Activated naive CD8-positive, alpha-beta T cell treated with anti-CD3 and anti-CD28 coated beads, Interleukin-2, amount 50 U/mL, for 24 hours (primary cell): ENCODE data around the gene KDM1A.
"Not testable (repeated sequence)": the region's sequence is repeated elsewhere in the genome, so short reads cannot be mapped to it uniquely, and the experiment has no call there.

Source experiments
- ATAC-seq: fragments of 150-1000 bp; cut with Tn5 transposase; one replicate; pipeline ENCODE4 v1.10.0; 2021
- DNase-seq: peaks from one replicate; pipeline ENCODE4 v3.0.0; 2021
- H3K27ac Mint-ChIP-seq: one replicate; pipeline ENCODE4 v1.8.0; 2021; ENCODE audit warnings: mild to moderate bottlenecking, mixed read lengths
- H3K27me3 Mint-ChIP-seq: one replicate; pipeline ENCODE4 v1.8.0; 2021; ENCODE audit warnings: mixed read lengths
- H3K36me3 Mint-ChIP-seq: one replicate; pipeline ENCODE4 v1.8.0; 2021; ENCODE audit warnings: low read depth, mixed read lengths
- H3K4me1 Mint-ChIP-seq: one replicate; pipeline ENCODE4 v1.8.0; 2021; ENCODE audit warnings: mixed read lengths
- H3K4me3 Mint-ChIP-seq: one replicate; pipeline ENCODE4 v1.8.0; 2021; ENCODE audit warnings: mild to moderate bottlenecking, moderate library complexity, mixed read lengths
- H3K9me3 Mint-ChIP-seq: one replicate; pipeline ENCODE4 v1.8.0; 2021; ENCODE audit warnings: mixed read lengths

Gene KDM1A

DNA sequence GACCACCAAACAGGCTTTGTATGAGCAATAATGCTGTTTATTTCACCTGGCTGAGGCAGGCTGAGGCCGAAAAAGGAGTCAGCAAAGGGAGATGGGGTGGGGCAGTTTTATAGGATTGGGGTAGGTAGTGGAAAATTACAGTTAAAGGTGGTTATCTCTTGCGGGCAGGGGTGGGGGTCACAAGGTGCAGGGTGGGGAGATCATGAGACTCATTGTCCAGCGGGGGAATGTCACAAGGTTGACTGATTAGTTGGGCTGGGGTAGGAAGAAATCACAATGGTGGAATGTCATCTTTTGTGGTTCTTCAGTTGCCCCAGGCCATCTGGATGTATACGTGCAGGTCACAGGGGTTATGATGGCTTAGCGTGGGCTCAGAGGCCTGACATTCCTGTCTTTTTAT is 21.7 kb upstream of the KDM1A start:
- not testable (repeated sequence) for DNase-seq, H3K4me1 Mint-ChIP-seq, H3K27ac Mint-ChIP-seq

DNA sequence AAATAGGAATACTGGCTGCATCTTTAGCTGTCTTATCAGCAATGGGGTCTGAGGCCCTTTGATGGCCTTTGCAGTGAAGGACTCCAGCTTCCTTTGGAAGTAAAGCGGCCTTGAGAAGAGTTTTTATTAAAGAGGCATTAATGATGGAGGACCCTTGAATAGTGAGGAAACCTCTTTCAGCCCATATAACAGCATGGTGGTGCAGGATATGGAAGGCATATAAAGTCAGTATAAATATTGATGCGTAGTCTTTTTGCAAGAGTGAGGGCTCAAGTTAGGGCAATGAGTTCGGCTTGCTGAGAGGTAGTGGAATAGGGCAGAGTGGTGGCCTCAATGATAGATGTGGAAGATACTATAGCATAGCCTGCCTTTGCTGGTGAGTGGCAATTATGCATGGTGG is 19.1 kb upstream of the KDM1A start:
- not testable (repeated sequence) for H3K36me3 Mint-ChIP-seq, H3K27me3 Mint-ChIP-seq, DNase-seq, H3K27ac Mint-ChIP-seq, ATAC-seq, H3K4me3 Mint-ChIP-seq, H3K9me3 Mint-ChIP-seq, H3K4me1 Mint-ChIP-seq

More for the DNA sequence above, 21.7 kb upstream of the KDM1A start:
- H3K27me3 Mint-ChIP-seq, H3K36me3 Mint-ChIP-seq, H3K4me3 Mint-ChIP-seq, ATAC-seq: not testable (repeated sequence)
- peaks cover 11% of the 10 kb centered on the region for H3K9me3 Mint-ChIP-seq

DNA sequence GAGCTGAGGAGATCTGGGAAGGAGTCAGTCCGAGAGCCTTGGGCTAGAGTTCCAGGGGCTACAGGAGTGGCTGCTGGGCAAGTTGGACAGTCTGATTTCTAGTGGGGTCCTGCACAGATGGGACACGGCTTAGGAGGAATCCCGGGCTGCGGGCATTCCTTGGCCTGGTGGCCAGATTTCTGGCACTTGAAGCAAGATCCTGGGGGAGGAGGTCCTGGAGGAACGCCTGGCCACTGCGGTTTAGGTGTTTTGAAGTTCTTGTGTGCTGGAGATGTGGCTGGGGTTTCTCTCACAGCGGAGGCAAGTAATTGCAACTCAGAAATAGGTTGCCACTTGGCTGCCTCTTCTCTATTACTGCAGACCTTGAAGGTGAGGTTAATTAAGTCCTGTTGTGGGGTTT is 17.1 kb upstream of the KDM1A start:
- DNase-seq, H3K27ac Mint-ChIP-seq, H3K4me3 Mint-ChIP-seq, ATAC-seq, H3K4me1 Mint-ChIP-seq, H3K27me3 Mint-ChIP-seq, H3K36me3 Mint-ChIP-seq, H3K9me3 Mint-ChIP-seq: not testable (repeated sequence)

GRCh38 chr1:23004112-23004511 is 15.2 kb upstream of the KDM1A start:
- Mint-ChIP-seq H3K36me3 (no peaks in the 10 kb centered on the region), H3K4me1 (no peaks in the 10 kb centered on the region)
- ATAC-seq, result no peak

DNA sequence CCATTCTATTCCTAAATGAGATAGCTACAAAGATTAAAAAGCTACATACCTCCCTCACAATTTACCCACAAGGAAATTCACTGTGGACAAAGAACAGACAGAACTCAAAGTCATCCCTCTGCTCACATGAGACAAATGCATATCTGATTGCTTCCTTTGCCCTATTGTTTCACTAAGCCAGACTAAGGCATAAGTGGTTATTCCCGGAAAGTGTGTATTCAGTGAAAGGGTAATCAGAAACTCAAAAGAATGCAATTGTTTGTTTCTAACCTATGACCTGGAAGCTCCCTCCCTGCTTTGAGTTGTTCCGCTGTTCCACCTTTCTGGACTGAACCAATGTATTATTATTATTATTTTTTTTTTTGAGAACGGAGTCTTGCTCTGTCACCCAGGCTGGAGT is 14.5 kb upstream of the KDM1A start:
- H3K27ac Mint-ChIP-seq, DNase-seq, H3K27me3 Mint-ChIP-seq, H3K4me3 Mint-ChIP-seq, ATAC-seq, H3K36me3 Mint-ChIP-seq, H3K9me3 Mint-ChIP-seq, H3K4me1 Mint-ChIP-seq: not testable (repeated sequence)

More at GRCh38 chr1:23004112-23004511, 15.2 kb upstream of the KDM1A start:
- no peaks in the 10 kb centered on the region for H3K9me3 Mint-ChIP-seq
- no peak overlapping the region for H3K27ac Mint-ChIP-seq
- DNase-seq, result no peak
- peaks cover 3% of the 10 kb centered on the region for H3K27me3 Mint-ChIP-seq
- no peak overlapping the region for H3K4me3 Mint-ChIP-seq

DNA sequence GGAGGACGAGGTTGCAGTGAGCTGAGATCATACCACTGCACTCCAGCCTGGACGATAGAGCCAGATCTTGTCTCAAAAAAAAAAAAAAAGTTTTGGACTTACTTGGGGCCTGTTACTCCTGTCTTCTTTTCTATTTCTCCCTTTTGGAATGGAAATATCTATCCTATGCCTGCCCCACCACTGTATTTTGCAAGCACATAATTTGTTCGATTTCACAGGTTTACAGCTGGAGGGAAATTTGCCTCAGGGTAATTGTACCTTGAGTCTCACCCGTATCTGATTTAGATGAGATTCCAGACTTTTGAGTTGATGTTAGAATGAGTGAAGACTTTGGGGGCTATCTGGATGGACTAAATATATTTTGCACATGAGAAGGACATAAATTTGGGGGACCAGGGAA is 12.2 kb upstream of the KDM1A start:
- H3K36me3 Mint-ChIP-seq, result no peaks in the 10 kb centered on the region
- no peak overlapping the region for H3K27ac Mint-ChIP-seq
- no peak for DNase-seq
- no peaks in the 10 kb centered on the region for H3K9me3 Mint-ChIP-seq
- no peaks in the 10 kb centered on the region for H3K4me1 Mint-ChIP-seq
- H3K27me3 Mint-ChIP-seq, result peaks cover 3% of the 10 kb centered on the region
- ATAC-seq, result no peak
- no peak overlapping the region for H3K4me3 Mint-ChIP-seq

DNA sequence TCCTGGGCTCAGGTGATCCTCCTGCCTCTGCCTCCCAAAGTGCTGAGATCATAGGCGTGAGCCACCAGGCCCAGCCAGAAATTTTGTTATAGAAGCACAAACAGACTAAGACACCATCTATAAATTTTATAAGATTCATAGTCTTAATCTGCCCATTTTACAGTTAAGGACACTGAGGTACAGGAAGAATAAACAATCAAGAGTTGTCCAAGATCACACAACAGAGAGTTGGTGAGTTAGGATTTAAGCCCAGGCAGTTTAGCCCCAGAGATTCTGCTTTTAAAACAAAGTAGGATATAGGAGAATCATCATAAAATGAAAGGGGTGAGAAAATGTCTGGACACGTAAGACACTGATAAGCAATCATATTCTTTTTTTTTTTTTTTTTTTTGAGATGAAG is 10.4 kb upstream of the KDM1A start:
- Mint-ChIP-seq H3K36me3 (no peaks in the 10 kb centered on the region), H3K9me3 (no peaks in the 10 kb centered on the region), H3K27ac (no peak overlapping the region), H3K27me3 (peaks cover 3% of the 10 kb centered on the region), H3K4me1 (no peaks in the 10 kb centered on the region), H3K4me3 (no peak overlapping the region)
- ATAC-seq, result no peak
- no peak for DNase-seq

GRCh38 chr1:23010025-23010424 is 9.2 kb upstream of the KDM1A start:
- H3K4me1 Mint-ChIP-seq, H3K4me3 Mint-ChIP-seq, DNase-seq, H3K9me3 Mint-ChIP-seq, ATAC-seq, H3K36me3 Mint-ChIP-seq, H3K27me3 Mint-ChIP-seq, H3K27ac Mint-ChIP-seq: not testable (repeated sequence)

GRCh38 chr1:23013657-23014056 is 5.6 kb upstream of the KDM1A start:
- H3K27me3 Mint-ChIP-seq, result no peaks in the 10 kb centered on the region
- peaks cover 6% of the 10 kb centered on the region for H3K4me1 Mint-ChIP-seq

GRCh38 chr1:23018661-23019093 is 591 bp upstream of the KDM1A start:
- Mint-ChIP-seq H3K9me3 (peaks cover 8% of the 10 kb centered on the region), H3K27ac (peak overlapping the region; percentile 89), H3K4me3 (peak overlapping the region; percentile 99), H3K27me3 (no peaks in the 10 kb centered on the region), H3K4me1 (peaks cover 42% of the 10 kb centered on the region), H3K36me3 (peaks cover 25% of the 10 kb centered on the region)
- DNase-seq (no peak), ATAC-seq (no peak)

More at GRCh38 chr1:23013657-23014056, 5.6 kb upstream of the KDM1A start:
- DNase-seq (no peak), ATAC-seq (no peak)
- Mint-ChIP-seq H3K9me3 (no peaks in the 10 kb centered on the region), H3K36me3 (no peaks in the 10 kb centered on the region), H3K27ac (no peak overlapping the region), H3K4me3 (no peak overlapping the region)

GRCh38 chr1:23019863-23020625 is 776 bp downstream of the KDM1A start:
- Mint-ChIP-seq H3K36me3 (peaks cover 25% of the 10 kb centered on the region), H3K27ac (peak overlapping the region; percentile 87), H3K4me3 (peak overlapping the region; percentile 99), H3K4me1 (peaks cover 50% of the 10 kb centered on the region), H3K9me3 (peaks cover 8% of the 10 kb centered on the region), H3K27me3 (no peaks in the 10 kb centered on the region)
- ATAC-seq (peak; percentile 9), DNase-seq (peak; percentile 25)

DNA sequence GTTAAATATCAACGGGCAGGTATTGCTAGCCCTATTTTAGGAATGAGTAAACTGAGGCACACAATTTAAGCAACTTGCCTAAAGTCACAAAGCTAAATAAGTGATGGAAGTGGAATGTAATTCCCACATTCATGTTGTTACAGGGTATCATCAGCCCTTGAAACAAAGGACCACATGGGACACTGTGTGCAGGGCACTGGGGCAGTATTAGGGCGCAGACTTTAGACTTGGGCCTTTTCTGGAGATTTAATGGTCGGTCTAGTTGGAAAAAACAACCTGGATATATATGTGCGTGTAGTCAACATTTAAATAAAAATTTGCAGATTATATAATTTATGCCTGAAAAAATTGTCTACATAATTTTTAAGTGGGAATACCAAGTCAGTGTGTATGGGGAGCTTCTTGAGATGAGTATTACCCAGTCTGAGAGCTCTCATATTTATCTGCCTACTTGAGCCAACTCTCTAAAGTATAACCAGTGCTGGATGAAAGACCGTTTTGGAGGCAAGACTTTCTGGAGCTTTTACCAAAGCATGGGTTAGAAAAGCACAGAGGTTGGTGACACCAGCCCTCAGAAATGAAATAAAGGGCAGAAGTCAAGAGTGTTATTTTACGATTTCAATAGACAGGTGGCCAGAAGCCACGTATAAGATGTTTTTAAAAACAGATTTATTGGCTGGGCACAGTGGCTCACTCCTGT is 1.6 kb downstream of the KDM1A start:
- H3K4me3 Mint-ChIP-seq, result peak overlapping the region; percentile 99
- peak overlapping the region; percentile 87 for H3K27ac Mint-ChIP-seq
- peaks cover 53% of the 10 kb centered on the region for H3K4me1 Mint-ChIP-seq
- H3K27me3 Mint-ChIP-seq, result no peaks in the 10 kb centered on the region
- peaks cover 8% of the 10 kb centered on the region for H3K9me3 Mint-ChIP-seq
- ATAC-seq, result no peak
- no peak for DNase-seq
- H3K36me3 Mint-ChIP-seq, result peaks cover 25% of the 10 kb centered on the region

GRCh38 chr1:23021834-23022233 is 2.6 kb downstream of the KDM1A start:
- H3K36me3 Mint-ChIP-seq, result peaks cover 25% of the 10 kb centered on the region
- H3K4me1 Mint-ChIP-seq, result peaks cover 61% of the 10 kb centered on the region
- peak overlapping the region; percentile 37 for H3K4me3 Mint-ChIP-seq

DNA sequence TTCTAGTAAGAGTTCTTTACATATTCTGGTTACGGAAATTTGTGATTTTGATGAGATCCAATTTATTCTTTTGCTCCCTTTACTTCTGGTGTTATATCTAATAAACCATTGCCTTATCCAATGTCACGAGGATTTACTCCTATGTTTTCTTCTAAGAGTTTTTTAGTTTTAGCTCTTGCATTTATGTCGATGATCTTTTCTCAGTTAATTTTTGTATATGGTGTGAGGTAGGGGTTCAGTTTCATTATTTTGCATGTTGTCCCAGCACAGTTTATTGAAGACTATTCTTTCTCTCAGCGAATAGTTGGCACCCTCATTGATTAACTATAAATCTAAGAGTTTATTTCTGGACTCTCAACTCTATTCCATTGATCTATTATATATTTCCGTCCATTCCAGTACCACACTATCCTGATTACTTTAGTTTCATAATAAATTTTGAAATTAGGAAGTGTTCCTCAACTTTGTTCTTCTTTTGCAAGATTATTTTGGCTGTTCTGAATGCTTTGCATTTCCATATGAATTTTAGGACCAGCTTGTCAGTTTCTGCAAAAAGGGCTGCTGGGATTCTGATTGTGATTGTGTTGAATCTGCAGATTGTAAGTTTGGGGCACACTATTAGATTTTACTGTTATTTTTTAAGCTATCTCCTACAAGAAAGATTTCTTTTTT is 4.0 kb downstream of the KDM1A start:
- Mint-ChIP-seq H3K9me3 (peaks cover 8% of the 10 kb centered on the region), H3K4me1 (peaks cover 67% of the 10 kb centered on the region), H3K27ac (no peak overlapping the region), H3K4me3 (no peak overlapping the region), H3K36me3 (peaks cover 25% of the 10 kb centered on the region), H3K27me3 (no peaks in the 10 kb centered on the region)
- no peak for ATAC-seq
- no peak for DNase-seq

More at GRCh38 chr1:23021834-23022233, 2.6 kb downstream of the KDM1A start:
- Mint-ChIP-seq H3K27ac (no peak overlapping the region), H3K27me3 (no peaks in the 10 kb centered on the region), H3K9me3 (peaks cover 8% of the 10 kb centered on the region)
- no peak for DNase-seq
- no peak for ATAC-seq

DNA sequence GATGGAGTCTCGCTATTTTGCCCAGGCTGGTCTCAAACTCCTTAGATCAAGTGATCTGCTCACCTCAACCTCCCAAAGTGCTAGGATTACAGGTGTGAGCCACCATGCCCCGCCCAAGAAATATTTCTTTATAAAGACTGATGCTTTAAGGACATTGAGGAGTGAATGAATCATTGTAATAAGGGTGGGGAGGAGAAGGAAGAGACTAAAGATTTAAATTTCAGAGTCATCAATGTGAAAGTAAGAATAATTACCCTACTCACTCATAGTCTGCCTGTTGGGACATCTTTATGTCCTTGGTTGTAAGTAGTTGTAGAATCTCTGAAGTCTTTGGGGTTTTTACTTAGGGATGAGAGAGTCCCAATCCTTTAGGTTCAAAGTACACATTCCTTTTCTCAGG is 7.3 kb downstream of the KDM1A start:
- H3K36me3 Mint-ChIP-seq, result peaks cover 15% of the 10 kb centered on the region
- ATAC-seq (peak; percentile 52), DNase-seq (no peak)
- H3K4me1 Mint-ChIP-seq, result peaks cover 69% of the 10 kb centered on the region
- H3K27ac Mint-ChIP-seq, result no peak overlapping the region
- H3K9me3 Mint-ChIP-seq, result peaks cover 8% of the 10 kb centered on the region
- H3K4me3 Mint-ChIP-seq, result no peak overlapping the region
- H3K27me3 Mint-ChIP-seq, result no peaks in the 10 kb centered on the region
